Measurements from ENCODE around the gene BTBD19. TPM values are rescaled to one million over a fixed set of nuclear protein-coding genes. Genes with fewer than 3 reads are reported as not detected.

The BTBD19 gene
- polyA plus RNA-seq, 4 donors, result 6.8 to 25.0 (median 16.2) TPM

GRCh38 chr1:44851308-44851707 is 43.0 kb downstream of the BTBD19 start:
- DNase-seq (ENCODE audit: low read depth in 4 of 4, low spot score in 2 of 4), result no peak

GRCh38 chr1:44853201-44853600 is 44.9 kb downstream of the BTBD19 start:
- no peak for DNase-seq (ENCODE audit: low read depth in 4 of 4, low spot score in 2 of 4)

GRCh38 chr1:44854970-44855369 is 46.6 kb downstream of the BTBD19 start:
- DNase-seq (ENCODE audit: low read depth in 4 of 4, low spot score in 2 of 4), result no peak

GRCh38 chr1:44855742-44856141 is 47.4 kb downstream of the BTBD19 start:
- no peak for DNase-seq (ENCODE audit: low read depth in 4 of 4, low spot score in 2 of 4)

GRCh38 chr1:44857446-44857845 is 49.1 kb downstream of the BTBD19 start:
- no peak for DNase-seq (ENCODE audit: low read depth in 4 of 4, low spot score in 2 of 4)

- DNase-seq (ENCODE audit: low read depth in 4 of 4, low spot score in 2 of 4), result no peak
Observed at GRCh38 chr1:44860331-44860730, 52.0 kb downstream of the BTBD19 start.

- DNase-seq (ENCODE audit: low read depth in 4 of 4, low spot score in 2 of 4), result no peak
Observed at GRCh38 chr1:44860891-44861425, 52.6 kb downstream of the BTBD19 start.

DNA sequence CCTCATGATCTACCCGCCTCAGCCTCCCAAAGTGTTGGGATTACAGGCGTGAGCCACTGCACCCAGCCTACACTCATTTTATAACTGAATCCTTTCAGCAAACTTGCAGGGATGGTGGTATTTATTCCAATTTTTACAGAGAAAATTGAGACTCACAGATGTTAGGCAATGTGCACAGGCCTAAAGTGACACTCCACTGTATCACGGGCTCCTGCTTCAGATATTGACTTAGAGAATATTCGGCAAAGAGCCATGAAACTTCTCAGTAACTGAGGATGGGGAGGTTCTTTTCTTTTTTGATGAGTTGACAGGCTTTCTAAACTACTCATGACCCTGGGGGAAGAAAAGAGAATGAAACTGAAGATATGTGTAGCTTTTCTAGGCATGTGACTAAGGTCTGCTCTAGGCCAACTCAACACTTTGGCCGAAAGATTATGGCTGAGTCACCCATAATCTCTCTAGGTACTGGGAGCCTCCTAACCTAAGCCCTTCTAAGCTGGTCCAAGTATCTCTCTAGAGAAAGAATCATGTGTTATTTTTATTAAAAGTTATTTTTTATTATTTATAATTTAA is 54.6 kb downstream of the BTBD19 start:
- DNase-seq (ENCODE audit: low read depth in 4 of 4, low spot score in 2 of 4), result no peak

Other genes starting within 250 kb of the BTBD19 start
- gene TMEM53, start 134.0 kb upstream of the BTBD19 start, polyA plus RNA-seq (ENCODE audit: insufficient read length in 4 of 4), result 10 to 100 TPM; 12.4 to 15.3 (median 13.6) TPM
- 1 to 10 TPM; 4.9 to 9.3 (median 7.3) TPM for gene ARMH1, start 133.8 kb upstream of the BTBD19 start, polyA plus RNA-seq (ENCODE audit: insufficient read length in 4 of 4)
- 1 to 10 TPM in 1 of 4 donors, not detected in 3; 2.0 TPM for gene RNU5D-1, start 77.4 kb upstream of the BTBD19 start, polyA plus RNA-seq (ENCODE audit: insufficient read length in 4 of 4)
- gene KIF2C, start 68.7 kb upstream of the BTBD19 start, polyA plus RNA-seq (ENCODE audit: insufficient read length in 4 of 4), result 10 to 100 TPM; 24.6 to 27.5 (median 26.3) TPM
- gene RPS8, start 33.0 kb upstream of the BTBD19 start, polyA plus RNA-seq (ENCODE audit: insufficient read length in 4 of 4), result 1,000 to 10,000 TPM; 2,090 to 2,870 (median 2,389) TPM
- 1 to 10 TPM in 1 of 4 donors, under 1 TPM in 3; 0.65 to 1.0 (median 0.84) TPM for gene BEST4, start 20.4 kb upstream of the BTBD19 start, polyA plus RNA-seq (ENCODE audit: insufficient read length in 4 of 4)
- 1 to 10 TPM; 6.8 to 8.4 (median 7.3) TPM for gene PLK3, start 8.1 kb upstream of the BTBD19 start, polyA plus RNA-seq (ENCODE audit: insufficient read length in 4 of 4)
- under 1 TPM in 1 of 4 donors, not detected in 3; 0.14 TPM for gene DYNLT4, start 1.2 kb upstream of the BTBD19 start, polyA plus RNA-seq (ENCODE audit: insufficient read length in 4 of 4)
- 1 to 10 TPM; 3.3 to 8.0 (median 6.2) TPM for gene PTCH2, start 34.7 kb downstream of the BTBD19 start, polyA plus RNA-seq (ENCODE audit: insufficient read length in 4 of 4)
- gene EIF2B3, start 178.1 kb downstream of the BTBD19 start, polyA plus RNA-seq (ENCODE audit: insufficient read length in 4 of 4), result 10 to 100 TPM; 30.2 to 40.0 (median 33.3) TPM
- gene HECTD3, start 202.8 kb downstream of the BTBD19 start, polyA plus RNA-seq (ENCODE audit: insufficient read length in 4 of 4), result 10 to 100 TPM; 27.9 to 38.4 (median 33.7) TPM
- gene UROD, start 203.7 kb downstream of the BTBD19 start, polyA plus RNA-seq (ENCODE audit: insufficient read length in 4 of 4), result 100 to 1,000 TPM; 106 to 114 (median 112) TPM

Measured in left renal cortex interstitium (tissue), 4 donors.